AG09309 (cell line): ENCODE measurements around the gene TMEM52B.

Source experiments
- DNase-seq: peaks from one replicate; pipeline ENCODE4 v3.0.0-alpha.2; 2010; ENCODE audit warnings: low read depth
- H3K4me3 ChIP-seq: 2 replicates; pipeline ENCODE4 v1.5.1; 2011; ENCODE audit warnings: mild to moderate bottlenecking, low read depth, low read length, moderate library complexity; ENCODE audit not compliant: control insufficient read depth
- CTCF ChIP-seq: IDR thresholded peaks from 2 replicates; pipeline ENCODE4 v1.5.1; 2011; ENCODE audit warnings: mild to moderate bottlenecking, low read depth, low read length, inconsistent platforms; ENCODE audit not compliant: insufficient read depth, control insufficient read depth; ENCODE audit errors: missing control alignments

Gene TMEM52B

GRCh38 chr12:10178821-10179220 lies at the start of gene TMEM52B:
Gene TMEM52B, plus strand, starts transcription at chr12:10179032. Its CDS starts 543 bp downstream, at chr12:10179575.
- no peak for TF ChIP-seq CTCF
- DNase-seq: no peak
- no peak within 1 kb of the TSS for H3K4me3 ChIP-seq

- no peak for TF ChIP-seq CTCF
- H3K4me3 ChIP-seq: no peak within 1 kb of the TSS
- DNase-seq: no peak
Observed at GRCh38 chr12:10130042-10130441, 48.8 kb upstream of the TMEM52B start, which contains the start of gene CLEC7A. Gene CLEC7A, minus strand, starts transcription at chr12:10130199. Its CDS starts 117 bp downstream, at chr12:10130082.

- DNase-seq: no peak
- TF ChIP-seq CTCF: no peak
- H3K4me3 ChIP-seq: no peak overlapping the region
Observed at GRCh38 chr12:10131111-10131690, 47.6 kb upstream of the TMEM52B start.

- H3K4me3 ChIP-seq: no peak overlapping the region
- no peak for TF ChIP-seq CTCF
Observed at GRCh38 chr12:10132850-10133370, 45.9 kb upstream of the TMEM52B start.

GRCh38 chr12:10135126-10135525 lies 43.7 kb upstream of the TMEM52B start:
- H3K4me3 ChIP-seq: no peak overlapping the region
- no peak for TF ChIP-seq CTCF
- no peak for DNase-seq

More at GRCh38 chr12:10132850-10133370, 45.9 kb upstream of the TMEM52B start:
- DNase-seq: no peak

GRCh38 chr12:10136637-10137205 lies 42.1 kb upstream of the TMEM52B start:
- no peak for TF ChIP-seq CTCF
- no peak for DNase-seq
- no peak overlapping the region for H3K4me3 ChIP-seq
